Dedifferentiated amniotic fluid mesenchymal stem cell (primary cell): ENCODE data around the gene MICU2.
"Not testable (repeated sequence)": the region's sequence is repeated elsewhere in the genome, so short reads cannot be mapped to it uniquely, and the experiment has no call there.

ENCODE experiments used
- DNase-seq: peaks from one replicate; pipeline ENCODE4 v3.0.0-alpha.2; 2016; ENCODE audit errors: extremely low spot score

Gene MICU2

DNA sequence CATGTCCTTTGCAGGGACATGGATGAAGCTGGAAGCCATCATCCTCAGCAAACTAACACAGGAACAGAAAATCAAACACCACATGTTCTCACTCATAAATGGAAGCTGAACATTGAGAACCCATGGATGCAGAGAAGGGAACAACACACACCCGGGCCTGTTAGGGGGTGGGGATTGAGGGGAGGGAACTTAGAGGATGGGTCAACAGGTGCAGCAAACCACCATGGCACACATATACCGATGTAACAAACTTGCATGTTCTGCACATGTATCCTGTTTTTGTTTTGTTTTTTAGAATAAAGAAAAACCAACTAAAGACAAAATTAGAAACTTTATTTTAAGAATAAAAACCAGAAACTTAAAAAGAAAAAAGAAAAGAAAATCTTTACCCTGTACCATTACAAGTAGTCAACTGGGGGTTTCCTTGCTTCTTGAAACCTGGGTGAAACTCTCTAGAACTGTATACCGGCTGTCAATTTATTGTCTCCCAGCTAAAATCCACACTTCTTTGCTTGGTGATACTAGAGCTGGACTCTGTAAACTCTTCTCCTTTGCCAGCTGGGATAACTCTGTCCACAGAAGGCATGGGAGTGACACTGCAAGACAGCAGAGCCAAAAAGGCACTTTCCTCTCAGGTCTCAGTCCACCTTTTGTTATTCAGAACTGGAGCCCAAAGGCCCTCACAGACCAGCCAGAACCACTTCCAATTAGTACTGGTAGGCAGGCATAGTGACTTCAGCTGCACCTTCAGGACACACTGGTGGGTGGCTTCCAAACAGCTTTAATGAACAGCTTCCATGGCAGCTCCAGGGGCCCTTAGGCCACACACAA is 9.0 kb downstream of the MICU2 start:
- DNase-seq, result no peak

DNA sequence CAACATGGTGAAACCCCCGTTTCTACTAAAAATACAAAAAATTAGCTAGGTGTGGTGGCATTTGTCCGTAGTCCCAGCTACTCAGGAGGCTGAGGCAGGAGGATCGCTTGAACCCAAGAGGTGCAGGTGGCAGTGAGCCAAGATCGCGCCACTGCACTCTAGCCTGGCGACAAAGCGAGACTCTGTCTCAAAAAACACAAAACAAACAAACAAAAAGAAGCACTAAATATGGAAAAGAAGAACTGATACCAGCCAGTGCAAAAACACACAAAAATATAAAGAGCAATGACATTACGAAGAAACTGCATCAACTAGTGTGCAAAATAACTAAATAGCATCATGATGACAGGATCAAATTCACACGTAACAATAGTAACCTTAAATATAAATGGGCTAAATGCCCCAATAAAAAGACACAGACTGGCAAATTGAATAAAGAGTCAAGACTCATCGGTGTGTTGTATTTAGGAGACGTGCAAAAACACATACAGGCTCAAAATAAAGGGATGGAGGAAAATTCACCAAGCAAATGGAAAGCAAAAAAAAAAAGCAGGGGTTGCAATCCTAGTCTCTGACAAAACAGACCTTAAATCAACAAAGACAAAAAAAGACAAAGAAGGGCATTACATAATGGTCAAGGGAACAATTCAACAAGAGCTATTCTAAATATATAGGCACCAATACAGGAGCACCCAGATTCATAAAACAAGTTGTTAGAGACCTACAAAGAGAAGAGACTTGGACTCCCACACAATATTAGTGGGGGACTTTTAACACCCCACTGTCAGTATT is 13.1 kb downstream of the MICU2 start:
- not testable (repeated sequence) for DNase-seq

DNA sequence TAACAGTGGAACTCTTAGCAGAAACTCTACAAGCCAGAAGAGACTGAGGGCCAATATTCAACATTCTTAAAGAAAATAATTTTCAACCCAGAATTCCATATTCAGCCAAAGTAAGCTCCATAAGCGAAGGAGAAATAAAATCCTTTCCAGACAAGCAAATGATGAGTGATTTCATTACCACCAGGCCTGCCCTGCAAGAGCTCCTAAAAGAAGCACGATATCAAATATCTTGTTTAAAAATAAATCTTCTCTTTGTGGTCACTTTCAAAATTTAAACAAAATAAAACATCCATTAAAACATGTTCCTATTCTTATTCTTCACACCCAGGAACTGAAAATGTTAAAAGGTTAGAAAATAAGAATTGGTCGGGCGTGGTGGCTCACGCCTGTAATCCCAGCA is 13.7 kb downstream of the MICU2 start:
- DNase-seq, result no peak

DNA sequence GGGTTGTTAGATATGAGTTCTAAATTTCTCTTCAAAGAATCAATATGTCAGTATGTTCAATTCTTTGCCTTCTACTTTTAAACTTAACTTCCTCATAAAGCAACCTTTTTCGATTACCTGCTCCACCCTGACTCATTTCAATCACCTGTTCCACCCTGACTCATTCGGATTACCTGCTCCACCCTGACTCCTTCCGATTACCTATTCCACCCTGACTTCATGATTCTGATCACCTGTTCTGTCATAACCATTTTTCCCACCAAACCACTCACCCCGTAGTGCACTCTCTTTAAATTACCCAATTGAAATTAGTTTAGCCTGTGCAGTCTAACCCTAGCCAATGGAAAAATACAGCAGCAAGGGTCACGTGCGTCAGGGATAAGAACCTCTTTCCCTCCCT is 14.5 kb downstream of the MICU2 start:
- not testable (repeated sequence) for DNase-seq

DNA sequence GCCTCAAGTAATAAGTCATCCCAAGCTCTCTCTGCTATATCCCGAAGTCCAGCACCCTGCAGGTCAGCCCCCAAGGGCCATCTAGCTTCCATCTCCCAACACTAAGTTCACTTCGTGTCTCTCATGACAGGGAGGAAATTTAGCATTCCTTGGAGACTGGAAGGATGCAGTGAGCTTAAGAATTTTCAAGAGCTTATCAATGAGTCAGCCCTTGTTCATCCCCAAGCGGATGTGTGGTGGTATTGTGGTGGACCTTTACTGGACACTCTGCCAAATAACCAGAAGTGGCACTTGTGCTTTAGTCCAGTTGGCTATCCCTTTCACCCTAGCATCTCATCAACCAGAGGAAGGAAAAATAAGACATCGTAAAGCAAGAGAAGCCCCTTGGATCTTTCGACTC is 15.6 kb downstream of the MICU2 start:
- DNase-seq, result peak; percentile 30

DNA sequence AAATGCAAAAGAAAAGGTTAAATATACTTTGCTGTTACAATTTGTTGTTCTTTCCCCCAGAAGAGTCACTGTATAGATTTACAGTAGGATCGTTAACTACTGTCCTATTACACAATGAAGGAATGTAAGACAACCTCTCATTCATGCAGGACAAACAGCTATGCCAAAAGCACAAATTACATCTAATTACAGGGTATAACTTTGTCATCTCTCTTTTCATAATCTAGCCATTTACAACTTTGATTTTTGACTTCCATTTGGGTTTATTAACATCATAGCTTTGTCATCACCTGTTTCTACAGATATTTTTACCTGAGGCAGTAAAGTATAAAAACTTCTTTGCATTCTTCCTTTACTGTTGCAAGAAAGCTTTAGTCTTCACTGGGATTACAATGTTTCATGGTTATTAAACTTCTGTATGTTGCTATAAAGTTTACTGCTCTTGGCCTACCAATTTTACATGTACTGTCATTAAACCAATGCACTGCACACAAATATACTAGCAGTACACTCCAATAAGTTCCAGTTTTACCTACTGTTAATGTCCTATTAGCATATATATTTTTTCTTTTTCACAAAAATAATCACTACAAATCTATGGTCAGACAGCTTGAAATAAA is 18.9 kb downstream of the MICU2 start:
- DNase-seq, result no peak

DNA sequence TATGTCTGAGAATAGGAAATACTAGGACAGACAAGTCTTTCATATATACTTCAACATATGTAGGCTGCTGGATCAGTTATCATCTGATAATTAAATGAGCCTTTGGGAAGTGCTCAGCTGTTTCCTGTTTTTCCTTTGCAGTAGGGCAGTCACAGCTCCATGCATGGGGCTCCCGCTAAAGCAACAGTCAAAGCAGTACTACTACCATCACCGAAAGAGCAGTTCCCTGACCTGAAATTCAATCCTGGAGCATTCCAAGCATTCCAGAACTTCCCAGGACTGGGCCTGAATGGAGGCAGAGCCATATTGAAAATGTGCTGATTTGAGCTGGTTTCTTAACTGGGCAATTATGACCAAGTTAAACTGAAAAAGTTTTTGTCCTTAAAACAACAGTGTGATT is 20.5 kb downstream of the MICU2 start:
- DNase-seq, result no peak

DNA sequence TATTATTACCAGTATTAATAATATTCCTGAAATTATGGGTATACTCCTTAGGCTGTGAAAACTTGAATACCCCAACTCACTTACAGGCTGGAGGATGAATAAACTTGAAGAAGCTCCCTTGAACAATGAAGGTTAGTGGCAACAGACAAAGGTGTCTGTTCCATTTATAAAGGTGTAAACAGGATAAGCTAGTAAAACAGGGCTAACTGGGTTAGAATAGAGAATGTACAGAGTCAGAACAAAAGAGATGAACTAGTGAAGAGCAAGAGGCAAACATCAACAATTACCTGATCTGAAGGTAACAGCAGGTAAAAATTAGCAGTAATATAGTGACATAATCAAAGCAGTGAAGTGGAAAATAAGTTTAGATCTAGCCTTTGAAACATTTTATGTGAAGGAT is 23.2 kb downstream of the MICU2 start:
- no peak for DNase-seq

DNA sequence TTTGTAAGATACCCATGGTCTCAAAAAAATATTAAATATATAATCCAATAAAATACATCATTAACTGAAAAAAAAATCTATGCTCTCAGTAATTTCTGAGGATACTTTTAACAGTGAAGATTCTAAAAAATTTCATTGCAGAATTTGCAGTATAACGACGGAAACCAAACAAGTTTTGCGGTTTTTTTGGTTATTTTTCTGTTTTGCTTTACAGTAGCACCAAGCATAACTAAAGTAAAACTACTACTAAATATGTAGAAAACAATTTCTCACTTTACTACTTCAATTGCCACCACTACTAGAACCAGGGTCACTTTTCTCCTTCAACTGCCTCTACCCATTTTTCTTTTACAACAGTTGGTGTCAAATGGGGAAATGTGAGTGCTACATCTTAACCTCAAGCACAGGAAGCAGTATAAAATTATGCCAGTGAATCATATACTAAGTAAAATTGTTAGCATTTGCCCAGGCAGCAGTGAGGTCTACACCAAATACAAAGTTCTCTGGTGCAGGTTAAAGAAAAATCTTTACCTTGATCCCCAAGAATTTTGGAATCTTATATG is 24.1 kb downstream of the MICU2 start:
- DNase-seq, result no peak

DNA sequence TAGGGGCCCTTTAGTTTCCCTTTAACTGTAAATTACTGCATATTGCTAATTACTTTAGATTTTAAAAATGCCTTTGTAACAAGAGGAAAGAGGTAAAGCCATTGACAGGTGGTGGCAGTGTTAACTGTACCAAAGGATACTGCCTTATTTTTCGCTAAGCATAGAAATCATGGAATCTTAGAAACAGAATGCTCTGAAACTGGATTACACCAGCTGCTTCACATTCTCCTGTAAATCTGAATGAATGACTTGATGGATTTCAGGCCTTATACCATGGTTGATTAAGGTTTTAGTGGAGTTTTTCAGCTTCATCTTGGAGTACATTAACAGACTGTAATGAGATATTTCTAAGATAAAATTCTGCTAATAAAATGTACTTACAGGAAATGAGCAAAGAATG is 25.2 kb downstream of the MICU2 start:
- no peak for DNase-seq

DNA sequence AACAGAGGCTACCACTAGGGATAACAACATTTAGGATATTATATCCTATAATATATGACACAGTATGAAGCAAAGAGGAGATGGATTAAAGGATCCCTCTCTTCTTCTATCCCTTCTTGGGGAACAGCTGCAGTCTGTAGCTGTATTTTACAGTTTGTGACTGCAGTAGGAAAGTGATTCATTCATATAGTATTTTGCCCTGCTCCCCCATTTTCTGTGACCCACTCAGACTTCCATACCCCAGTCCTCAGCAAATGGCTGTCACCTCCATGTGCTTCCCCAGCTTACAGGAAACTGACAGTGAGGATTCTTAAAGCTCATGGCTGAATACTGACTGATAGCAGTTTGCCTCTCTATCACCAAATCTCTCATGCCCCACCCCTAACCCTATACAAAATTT is 27.5 kb downstream of the MICU2 start:
- no peak for DNase-seq

DNA sequence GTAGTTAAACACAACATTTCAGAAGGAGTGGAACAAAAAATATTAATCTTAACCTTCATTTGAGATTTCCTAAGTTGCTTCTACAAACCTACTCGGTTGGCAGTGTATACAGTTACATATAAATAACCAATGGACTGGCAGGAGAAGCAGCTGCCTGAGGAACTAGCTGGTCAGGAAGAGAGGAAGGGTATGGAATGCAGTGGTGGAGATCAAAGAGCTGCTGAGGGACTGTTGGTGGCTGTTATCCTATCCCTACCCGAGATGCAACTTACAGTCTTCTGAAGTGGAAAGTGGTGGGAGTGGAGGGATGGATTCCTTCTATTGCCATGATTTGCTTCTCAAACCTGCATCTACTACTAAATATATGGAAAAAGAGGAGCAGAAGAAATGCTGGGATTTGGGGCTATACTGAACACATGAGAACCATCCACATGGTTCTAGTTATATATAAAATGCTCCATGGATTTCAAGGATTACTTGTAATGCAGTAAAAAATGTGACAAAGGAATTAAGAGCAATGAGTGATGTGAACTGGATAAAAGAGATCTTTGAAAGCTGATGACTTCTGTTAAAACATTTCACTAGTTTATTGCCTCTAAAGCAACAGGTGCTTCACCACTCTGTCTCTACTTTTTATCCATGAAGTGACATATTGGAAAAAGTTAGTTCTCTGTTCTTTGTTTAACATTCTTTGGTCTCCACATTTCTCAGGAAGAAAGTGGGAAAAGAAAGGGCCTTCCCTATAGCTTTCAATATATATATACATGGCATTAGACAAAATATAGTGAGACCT is 29.9 kb downstream of the MICU2 start:
- no peak for DNase-seq

DNA sequence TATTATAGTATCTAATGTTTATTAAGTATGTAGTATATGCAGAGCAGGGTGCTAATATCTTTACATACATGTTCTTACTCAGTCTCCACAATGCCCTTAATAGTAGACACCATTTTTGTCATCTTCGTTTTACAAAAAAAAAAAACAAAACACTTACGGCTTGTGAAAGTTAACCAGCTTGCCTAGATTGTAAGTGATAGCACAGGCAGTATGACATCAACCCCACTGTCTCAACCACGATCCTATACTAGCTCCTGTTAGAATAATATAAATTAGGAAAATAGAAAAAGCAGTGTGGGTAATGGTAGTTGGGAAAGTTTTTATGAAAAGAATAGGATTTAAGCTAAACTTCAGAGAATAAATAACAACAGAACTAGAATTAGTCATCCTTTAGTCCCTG is 34.3 kb downstream of the MICU2 start:
- no peak for DNase-seq

DNA sequence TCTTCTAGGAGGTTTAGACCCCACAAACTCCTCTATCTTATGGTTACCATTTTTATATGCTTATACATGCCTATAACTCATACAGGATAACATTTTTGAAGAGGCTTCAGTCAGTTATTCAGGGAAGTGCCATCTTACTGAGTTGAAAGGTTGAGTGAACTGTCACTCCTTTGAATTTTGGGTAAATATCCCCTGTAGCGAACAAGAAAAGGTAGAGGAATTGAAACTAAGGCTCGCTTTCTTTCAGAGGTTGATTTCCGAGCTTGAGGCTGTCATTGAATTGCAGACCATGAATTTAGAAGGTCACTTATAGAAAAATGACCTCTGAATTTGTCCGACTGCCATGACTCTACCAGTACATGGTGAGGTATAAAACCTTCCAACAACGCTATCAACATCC is 35.1 kb downstream of the MICU2 start:
- DNase-seq, result no peak

DNA sequence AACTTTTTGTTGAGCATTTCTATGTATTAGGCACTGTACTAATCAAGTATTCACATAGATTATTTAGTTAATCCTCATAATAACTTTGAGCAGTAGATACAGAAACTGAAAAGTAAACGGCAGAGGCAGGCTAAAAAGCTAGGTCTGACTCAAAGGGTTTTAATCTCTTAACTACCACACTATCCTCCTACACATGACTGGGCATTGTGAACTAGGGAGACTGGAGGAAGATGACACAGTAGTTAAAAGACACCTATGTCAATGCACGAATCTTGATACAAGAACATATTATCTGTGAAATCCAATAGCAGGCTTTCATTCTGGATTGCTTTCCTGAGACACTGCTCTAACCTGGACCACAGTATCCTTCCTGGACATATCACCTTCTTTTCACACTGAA is 36.3 kb downstream of the MICU2 start:
- DNase-seq, result no peak

DNA sequence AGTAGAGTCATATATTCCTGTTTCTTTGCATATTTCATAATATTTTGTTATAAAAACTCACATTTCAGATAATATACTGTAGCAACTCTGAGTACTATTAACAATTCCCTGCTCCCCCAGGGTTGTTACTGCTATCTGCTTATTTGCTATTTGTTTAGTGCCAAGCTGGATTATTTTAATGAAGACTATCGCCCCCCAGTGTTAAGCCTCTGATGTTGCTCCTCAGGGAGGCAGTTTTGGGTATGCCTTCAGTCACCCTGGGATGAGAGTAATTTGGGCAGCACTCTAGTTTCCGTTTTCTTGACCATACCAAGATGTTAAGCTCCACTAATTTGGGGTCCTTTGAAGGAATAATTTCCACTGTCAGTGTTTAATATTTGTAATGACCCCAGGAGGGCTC is 46.0 kb downstream of the MICU2 start:
- DNase-seq, result no peak

DNA sequence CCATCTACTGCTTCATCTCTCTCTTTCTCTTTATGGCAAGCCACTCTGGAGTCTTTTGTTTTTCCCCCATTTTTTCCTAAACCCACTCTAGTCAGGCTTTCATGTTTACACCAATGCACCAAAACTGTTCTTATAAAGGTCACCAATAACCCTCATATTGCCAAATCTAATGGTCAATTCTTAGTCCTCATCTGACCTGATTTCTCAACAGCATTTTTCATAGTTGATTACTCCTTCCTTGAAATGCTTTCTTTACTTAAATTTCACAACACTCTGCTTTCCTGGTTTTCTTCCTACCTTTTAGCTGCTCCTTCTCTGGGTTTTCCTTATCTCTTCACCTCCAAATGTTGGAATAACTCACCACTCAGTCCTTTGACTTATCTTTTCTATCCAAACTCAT is 47.9 kb downstream of the MICU2 start:
- DNase-seq, result no peak

DNA sequence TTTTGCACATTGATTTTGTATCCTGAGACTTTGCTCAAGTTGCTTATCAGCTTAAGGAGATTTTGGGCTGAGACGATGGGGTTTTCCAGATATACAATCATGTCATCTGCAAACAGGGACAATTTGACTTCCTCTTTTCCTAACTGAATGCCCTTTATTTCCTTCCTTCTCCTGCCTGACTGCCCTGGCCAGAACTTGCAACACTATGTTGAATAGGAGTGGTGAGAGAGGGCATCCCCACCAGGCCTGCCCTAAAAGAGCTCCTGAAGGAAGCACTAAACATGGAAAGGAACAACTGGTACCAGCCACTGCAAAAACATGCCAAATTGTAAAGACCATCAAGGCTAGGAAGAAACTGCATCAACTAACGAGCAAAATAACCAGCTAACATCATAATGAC is 50.7 kb downstream of the MICU2 start:
- not testable (repeated sequence) for DNase-seq

DNA sequence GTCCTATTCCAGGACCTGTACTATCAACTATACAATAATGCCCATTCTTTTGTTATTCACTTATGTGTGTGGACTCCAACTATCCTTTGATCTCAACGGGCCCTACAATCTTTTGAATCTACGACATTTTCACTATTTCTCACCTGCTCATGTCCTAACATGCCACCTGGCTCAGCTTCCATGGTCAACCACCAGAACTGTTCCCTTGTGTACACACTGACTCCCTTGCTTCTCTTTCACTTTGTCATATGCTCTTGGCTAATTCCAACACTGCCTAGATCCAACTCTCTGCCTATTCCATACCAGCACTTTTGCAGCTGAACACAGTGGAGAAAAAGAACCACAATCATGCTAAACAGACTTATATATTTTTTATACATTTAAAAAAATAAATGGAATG is 53.1 kb downstream of the MICU2 start:
- DNase-seq, result no peak

DNA sequence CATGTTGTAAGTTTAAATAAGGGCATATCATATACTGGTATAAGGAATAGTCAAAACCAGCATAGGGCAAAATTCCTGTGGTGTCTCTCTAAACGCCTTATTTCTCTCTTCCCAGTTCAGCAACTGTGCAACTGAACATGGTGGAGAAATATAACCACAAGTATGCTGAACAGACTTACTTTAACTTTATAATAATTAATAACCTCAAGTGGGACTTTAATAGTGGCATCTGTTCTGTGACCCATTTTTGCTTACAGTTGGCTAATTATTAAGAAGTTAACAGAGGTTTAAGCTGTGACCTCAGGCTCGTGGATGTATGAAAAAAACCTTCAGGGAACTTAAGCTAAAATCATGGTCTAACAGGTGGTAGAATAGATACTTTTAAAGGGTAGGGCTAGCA is 54.3 kb downstream of the MICU2 start:
- DNase-seq, result no peak

DNA sequence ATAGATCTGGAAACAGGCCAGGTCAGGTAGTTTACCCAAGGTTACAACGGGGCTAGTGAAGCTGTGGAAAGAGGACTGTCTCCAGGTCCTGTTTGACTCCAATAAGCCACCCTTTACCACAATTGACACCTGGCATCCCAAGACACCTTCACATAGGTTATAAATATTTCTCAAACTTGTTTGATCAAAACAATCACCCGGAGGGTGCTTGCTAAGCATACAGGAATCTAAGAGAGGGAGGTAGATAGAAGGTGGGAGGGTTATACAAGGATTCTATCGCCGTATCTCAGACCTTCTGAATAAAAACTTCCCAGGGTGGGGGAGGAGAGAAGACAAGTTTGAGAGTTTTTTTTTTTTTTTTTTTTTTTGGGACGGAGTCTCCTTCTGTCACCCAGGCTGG is 55.4 kb downstream of the MICU2 start:
- DNase-seq, result no peak

DNA sequence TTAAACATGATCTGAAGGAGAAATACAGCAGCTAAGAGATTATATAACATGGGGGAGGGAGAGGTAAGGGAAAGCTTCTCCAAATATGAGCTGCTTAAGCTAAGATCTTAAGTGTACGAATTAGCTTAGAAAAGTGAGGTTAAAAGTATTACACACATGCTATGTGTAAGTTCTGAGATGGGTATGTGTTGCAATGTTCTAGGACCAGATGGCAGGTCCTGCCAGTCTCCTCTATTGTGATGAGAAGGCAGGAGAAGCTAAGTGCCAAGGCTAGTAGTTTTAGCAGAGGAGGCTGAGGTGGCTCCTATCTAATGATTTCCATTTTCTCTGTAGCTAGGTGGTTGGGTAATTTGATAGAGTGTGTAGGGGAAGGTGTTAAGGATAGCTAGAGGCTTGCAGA is 57.6 kb downstream of the MICU2 start:
- DNase-seq, result no peak
